HG03354 (cell line): Measurements from ENCODE around the gene NCAPH2.
"Not testable (repeated sequence)": the region's sequence is repeated elsewhere in the genome, so short reads cannot be mapped to it uniquely, and the experiment has no call there.

ENCODE experiments used
- ATAC-seq: cut with Tn5 transposase; IDR thresholded peaks from one replicate; pipeline ENCODE4 v1.9.1; 2021; ENCODE audit warnings: mild to moderate bottlenecking; ENCODE audit not compliant: unreplicated experiment, poor library complexity, severe bottlenecking

NCAPH2 gene

DNA sequence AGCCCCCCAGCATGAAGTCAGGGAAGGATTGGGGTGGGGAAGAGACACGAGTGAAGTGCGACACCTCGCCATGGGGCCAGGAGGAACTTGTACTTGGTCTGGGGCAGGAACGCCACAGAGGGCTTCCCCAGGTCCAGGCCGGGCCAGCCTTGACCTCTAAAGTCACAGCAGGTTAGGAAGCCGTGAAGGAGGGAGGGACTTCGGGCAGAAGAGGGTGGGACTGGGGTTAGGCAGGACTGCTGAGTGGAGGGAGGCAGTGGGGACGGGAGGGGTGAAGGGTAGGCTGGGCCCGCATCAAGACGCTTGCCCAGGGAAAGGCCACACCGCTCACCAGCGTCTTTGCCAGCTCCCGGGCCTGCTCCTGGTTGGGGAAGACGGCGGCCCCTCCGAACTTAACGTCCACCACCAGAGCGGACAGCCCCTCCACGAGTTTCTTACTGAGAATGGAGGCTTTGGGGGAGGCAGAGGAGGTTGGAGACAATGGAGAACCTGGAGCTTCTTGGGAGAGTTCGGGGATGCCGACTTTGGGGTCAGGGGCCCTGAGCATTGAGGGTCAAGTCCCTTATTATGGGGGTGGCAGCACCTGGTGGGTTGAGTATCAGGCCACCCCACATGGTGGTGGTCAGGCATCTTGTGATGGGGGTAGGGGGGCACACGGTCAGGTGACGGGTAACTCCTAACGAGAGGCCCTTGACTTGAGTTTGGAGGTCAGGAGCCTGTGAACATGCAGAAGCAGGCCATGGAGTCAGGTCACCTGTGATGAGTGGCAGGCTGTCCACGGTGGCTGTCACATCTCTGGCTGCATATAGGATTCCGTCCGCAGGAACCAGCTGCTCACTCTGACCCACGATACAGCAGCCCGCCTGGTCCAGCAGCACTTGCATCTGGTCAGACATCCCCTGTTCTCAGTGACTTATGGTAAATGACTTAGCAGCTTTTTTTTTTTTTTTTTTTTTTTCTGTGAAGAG is 19.1 kb downstream of the NCAPH2 start:
- no peak for ATAC-seq

DNA sequence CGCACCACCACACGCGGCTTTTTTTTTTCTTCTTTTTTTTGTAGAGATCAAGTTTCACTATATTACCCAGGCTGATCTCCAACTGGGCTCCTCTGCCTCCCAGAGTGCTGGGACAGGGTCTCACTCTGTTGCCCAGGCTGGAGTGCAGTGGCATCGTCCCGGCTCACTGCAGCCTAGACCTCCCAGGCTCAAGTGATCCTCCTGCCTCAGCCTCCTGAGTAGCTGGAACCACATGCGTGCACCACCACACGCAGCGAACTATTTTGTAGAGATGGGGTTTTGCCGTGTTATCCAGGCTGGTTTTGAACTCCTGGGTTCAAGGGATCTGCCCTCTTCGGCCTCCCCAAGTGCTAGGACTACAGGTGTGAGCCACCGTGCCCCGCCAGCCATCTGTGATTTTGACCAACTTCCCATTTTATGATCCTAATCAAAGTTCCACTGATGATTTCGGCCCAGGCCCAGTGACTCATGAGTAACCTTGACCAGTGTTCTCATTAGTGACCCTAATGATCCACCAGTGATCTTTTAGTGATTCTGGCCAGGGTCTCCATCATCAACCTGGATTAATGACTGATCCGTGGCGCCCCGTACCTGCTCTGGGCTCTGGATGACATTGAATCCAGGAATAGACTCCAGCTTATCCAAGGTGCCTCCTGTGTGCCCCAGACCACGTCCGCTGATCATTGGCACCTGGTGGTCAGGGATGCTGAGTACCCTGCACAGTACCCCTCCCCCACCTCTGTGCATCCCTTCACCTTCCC is 20.1 kb downstream of the NCAPH2 start:
- ATAC-seq = no peak

DNA sequence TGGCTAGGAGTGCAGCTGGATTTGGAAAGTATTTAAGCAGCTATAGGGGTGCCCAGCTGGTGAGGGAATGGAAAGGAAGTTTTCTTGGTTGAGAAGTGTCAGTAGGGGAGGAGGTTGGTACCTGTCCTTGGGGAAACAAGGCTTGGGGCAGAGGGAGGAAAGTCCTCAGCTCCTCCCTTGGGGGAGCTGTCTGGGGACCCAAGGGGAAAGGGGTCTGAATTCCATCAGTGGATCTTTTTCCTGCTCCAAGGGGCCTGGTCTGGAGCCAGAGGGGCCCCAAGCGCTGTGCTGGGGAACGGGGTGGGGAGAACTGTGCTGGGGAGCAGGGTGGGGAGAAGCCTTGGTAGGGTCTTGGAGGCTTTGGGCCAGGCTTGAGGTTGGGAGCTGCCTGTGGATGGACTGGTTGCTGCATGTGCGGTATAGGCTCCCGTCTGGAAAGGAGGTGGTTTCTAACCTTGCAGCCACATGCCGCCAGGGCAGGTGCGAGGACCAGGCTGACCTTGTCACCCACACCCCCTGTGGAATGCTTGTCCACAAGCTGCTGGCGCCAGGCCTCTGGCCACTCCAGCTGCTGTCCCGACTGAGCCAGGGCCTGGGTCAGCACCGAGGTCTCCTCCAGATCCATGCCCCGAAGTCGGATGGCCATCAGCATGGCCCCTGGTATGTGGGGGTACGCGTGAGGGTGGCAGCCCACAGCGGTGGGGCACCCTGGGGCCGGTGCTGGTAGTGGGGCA is 20.8 kb downstream of the NCAPH2 start:
- no peak for ATAC-seq

DNA sequence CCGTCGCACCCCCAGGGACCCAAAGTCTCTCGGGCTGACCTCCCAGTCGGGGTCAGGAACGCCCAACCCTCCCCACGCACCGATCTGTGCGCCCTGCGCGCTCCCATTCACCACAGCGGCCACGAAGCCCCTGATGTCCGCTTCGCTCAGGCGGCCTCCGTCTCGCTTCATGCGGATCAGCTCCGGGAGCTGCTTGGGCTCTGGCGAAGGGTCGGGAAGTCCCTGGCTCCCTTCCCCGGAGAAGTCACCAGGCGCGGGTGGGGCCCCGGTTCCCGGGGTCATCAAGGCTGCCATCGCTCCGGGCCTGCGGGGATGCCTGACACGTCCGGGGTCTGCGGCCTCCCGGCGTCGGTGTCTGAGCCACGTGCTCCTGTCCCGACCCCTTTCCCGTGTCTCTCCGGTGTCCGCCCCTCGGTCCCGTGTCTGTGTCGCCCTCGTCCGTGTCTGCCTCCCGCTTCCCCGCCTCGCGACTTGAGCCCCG is 21.4 kb downstream of the NCAPH2 start:
- no peak for ATAC-seq

- peak; percentile 25 for ATAC-seq
Measured at GRCh38 chr22:50529897-50530579, 22.0 kb downstream of the NCAPH2 start, which contains the start of gene TYMP. TYMP (minus strand) TSS chr22:50530012; CDS start chr22:50529709, 303 bp downstream.

DNA sequence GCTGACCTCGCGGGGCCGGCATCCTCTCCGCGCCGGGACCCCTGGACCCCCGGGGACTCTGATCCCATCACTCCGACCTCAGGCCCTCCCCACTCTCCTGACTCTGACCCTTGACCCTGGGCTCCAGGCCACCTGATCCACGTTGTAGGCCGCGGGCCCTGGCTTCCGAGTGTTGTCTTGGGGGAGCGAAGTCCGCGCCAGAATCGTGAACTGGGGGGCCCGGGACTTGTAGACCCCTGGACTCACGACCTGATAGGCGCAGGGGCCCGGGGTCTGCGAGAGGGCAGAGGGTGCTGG is 22.5 kb downstream of the NCAPH2 start:
- peak; percentile 6 for ATAC-seq

DNA sequence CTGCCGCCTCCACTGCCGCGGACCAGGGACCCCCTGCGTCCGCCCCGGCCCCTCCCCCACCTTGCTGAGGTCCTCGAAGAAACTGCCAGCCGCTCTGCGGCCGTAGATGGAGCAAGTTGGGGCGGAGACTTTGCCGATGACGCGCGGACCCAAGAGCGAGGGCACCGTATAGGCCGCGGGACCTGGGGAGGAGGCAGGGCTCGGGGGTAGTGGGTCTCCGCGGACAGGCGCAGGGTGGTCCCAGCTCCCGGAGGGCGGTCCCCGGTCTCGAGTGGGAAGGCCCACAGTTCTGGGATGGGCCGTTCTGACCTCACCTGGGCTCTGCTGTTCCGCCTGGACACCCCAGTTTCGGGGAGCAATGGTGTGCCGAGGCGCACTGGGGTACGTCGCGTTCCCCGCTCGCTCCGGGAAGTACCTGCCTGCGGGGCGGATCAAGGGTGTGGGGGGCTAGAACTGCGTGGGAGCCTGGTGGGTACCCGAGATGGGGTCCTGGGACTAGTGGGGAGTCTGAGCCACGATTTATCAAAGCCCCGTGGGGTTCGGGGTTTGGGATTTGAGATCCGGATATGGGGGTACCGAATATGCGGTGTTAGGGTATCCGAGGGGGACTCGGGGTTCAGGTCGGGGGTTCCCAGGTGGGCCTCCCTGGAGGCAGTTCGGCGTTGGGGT is 23.0 kb downstream of the NCAPH2 start:
- ATAC-seq = peak; percentile 25

GRCh38 chr22:50531546-50531961 is 23.5 kb downstream of the NCAPH2 start:
- peak; percentile 24 for ATAC-seq

- ATAC-seq = no peak
Measured at GRCh38 chr22:50531962-50532674, 24.1 kb downstream of the NCAPH2 start.

GRCh38 chr22:50532824-50533796 is 25.1 kb downstream of the NCAPH2 start:
- ATAC-seq = no peak

- ATAC-seq = not testable (repeated sequence)
Measured at GRCh38 chr22:50533856-50534711, 26.1 kb downstream of the NCAPH2 start.

DNA sequence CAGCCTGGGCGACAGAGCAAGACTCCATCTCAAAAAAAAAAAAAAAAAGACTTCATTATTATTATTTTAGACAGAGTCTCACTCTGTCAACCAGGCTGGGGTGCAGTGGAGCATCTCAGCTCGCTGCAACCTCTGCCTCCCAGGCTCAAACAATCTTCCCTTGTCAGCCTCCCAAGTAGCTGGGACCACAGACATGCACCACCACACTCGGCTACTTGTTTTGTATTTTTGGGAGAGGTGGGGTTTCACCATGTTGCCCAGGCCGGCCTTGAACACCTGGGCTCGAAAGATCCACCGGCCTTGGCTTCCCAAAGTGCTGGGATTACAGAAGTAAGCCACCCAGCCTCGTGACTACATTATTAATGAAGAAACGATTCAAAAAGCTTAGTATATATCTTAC is 27.1 kb downstream of the NCAPH2 start:
- ATAC-seq = no peak

GRCh38 chr22:50536226-50536625 is 28.2 kb downstream of the NCAPH2 start:
- no peak for ATAC-seq

GRCh38 chr22:50537765-50538164 is 29.7 kb downstream of the NCAPH2 start:
- no peak for ATAC-seq

GRCh38 chr22:50540381-50540780 is 32.4 kb downstream of the NCAPH2 start:
- ATAC-seq = no peak

GRCh38 chr22:50541667-50542026 is 33.6 kb downstream of the NCAPH2 start:
- ATAC-seq = not testable (repeated sequence)
